ENCODE data around the gene AMZ2.
"Not testable (repeated sequence)": the region's sequence is repeated elsewhere in the genome, so short reads cannot be mapped to it uniquely, and the experiment has no call there.

Gene AMZ2

DNA sequence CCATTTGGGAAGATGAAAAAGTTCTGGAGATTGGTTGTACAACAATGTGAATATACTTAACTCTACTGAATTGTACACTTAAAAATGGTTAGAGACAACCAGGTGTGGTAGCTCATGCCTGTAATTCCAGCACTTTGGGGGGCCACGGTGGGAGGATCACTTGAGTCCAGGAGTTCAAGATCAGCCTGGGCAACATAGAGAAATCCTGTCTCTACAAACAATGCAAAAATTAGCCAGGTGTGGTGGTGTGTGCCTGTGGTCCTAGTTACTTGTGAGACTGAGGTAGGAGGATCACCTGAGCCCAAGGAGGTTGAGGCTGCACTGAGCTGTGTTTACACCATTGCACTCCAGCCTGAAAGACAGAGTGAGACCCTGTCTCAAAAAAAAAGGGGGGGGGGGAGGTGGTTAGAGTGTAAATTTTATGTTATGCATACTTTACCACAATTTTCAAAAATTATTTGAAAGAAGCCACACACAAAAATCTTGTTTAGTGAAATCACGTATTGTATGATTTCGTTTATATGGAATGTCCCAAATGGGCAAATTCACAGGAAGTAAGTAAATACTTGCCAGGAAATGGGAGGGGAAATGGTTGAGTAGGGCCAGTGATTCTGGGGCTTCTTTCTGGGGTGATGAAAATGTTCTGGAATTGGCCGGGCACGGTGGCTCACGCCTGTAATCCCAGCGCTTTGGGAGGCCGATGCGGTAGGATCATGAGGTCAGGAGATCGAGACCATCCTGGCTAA is 37.1 kb upstream of the AMZ2 start:
- Histone ChIP-seq H4K20me1 (ENCODE audit: insufficient read depth, low read length) (no peaks in the 10 kb centered on the region), H3K9me3 (ENCODE audit: insufficient read depth, low read length) (no peaks in the 10 kb centered on the region), H3K4me1 (ENCODE audit: low read length) (peaks cover 16% of the 10 kb centered on the region), H3K36me3 (replicated peaks; ENCODE audit: low read depth, low read length) (peaks cover 5% of the 10 kb centered on the region), H3K79me2 (ENCODE audit: low read length) (peaks cover 20% of the 10 kb centered on the region), H3K27me3 (ENCODE audit: low read depth, low read length) (no peaks in the 10 kb centered on the region), H3K27ac (ENCODE audit: low read length) (no peak overlapping the region), H2AFZ (ENCODE audit: low read depth, low read length) (no peak overlapping the region), H3K4me2 (ENCODE audit: low read length) (no peak overlapping the region), H3K4me3 (ENCODE audit: low read length) (no peak overlapping the region), H3K9ac (ENCODE audit: low read length) (no peak overlapping the region)
- TF ChIP-seq EZH2phosphoT487 (IDR thresholded peaks at IDR 0.05; ENCODE audit: low read depth) (no peak), CTCF (IDR thresholded peaks at IDR 0.05; ENCODE audit: low read depth, low read length) (no peak)

GRCh38 chr17:68213428-68214411 is 34.1 kb upstream of the AMZ2 start:
- H3K79me2 ChIP-seq (ENCODE audit: low read length); H3K4me1 ChIP-seq (ENCODE audit: low read length); H3K9ac ChIP-seq (ENCODE audit: low read length); H3K9me3 ChIP-seq (ENCODE audit: insufficient read depth, low read length); H4K20me1 ChIP-seq (ENCODE audit: insufficient read depth, low read length); H3K27me3 ChIP-seq (ENCODE audit: low read depth, low read length); H2AFZ ChIP-seq (ENCODE audit: low read depth, low read length); H3K27ac ChIP-seq (ENCODE audit: low read length); H3K4me3 ChIP-seq (ENCODE audit: low read length); H3K36me3 ChIP-seq (replicated peaks; ENCODE audit: low read depth, low read length): not testable (repeated sequence)
- H3K4me2 ChIP-seq (ENCODE audit: low read length), result peak overlapping the region; percentile 9; the same call in 1 of the 2 replicates

DNA sequence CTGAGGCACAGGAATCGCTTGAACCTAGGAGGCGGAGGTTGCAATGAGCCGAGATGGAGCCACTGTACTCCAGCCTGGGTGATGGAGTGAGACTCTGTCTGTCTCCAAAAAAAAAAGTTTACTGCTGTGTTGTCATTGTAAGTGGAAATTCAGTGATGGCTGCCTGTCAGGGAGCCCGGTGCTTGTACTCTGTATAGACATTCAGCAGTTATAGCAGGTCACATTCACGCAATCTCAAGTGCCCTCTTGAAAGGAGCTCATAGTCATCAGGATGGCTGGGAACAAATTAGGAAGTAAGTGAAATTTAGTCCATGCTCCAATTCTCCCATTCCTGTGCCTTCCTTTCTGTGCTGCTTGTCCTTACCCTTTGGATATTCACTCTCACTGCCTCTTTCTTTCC is 32.4 kb upstream of the AMZ2 start:
- H3K27me3 ChIP-seq (ENCODE audit: low read depth, low read length); H2AFZ ChIP-seq (ENCODE audit: low read depth, low read length); H3K4me3 ChIP-seq (ENCODE audit: low read length); H3K9me3 ChIP-seq (ENCODE audit: insufficient read depth, low read length); H3K9ac ChIP-seq (ENCODE audit: low read length); H3K4me1 ChIP-seq (ENCODE audit: low read length); H3K4me2 ChIP-seq (ENCODE audit: low read length); H3K79me2 ChIP-seq (ENCODE audit: low read length); H3K36me3 ChIP-seq (replicated peaks; ENCODE audit: low read depth, low read length); H4K20me1 ChIP-seq (ENCODE audit: insufficient read depth, low read length); H3K27ac ChIP-seq (ENCODE audit: low read length): not testable (repeated sequence)

GRCh38 chr17:68219429-68219828 is 28.4 kb upstream of the AMZ2 start:
- H3K4me2 ChIP-seq (ENCODE audit: low read length); H4K20me1 ChIP-seq (ENCODE audit: insufficient read depth, low read length); H3K9me3 ChIP-seq (ENCODE audit: insufficient read depth, low read length); H3K36me3 ChIP-seq (replicated peaks; ENCODE audit: low read depth, low read length); H3K9ac ChIP-seq (ENCODE audit: low read length); H3K27ac ChIP-seq (ENCODE audit: low read length); H3K4me1 ChIP-seq (ENCODE audit: low read length); H3K79me2 ChIP-seq (ENCODE audit: low read length); H3K4me3 ChIP-seq (ENCODE audit: low read length); H2AFZ ChIP-seq (ENCODE audit: low read depth, low read length); H3K27me3 ChIP-seq (ENCODE audit: low read depth, low read length): not testable (repeated sequence)

GRCh38 chr17:68220186-68220585 is 27.7 kb upstream of the AMZ2 start:
- H3K4me1 ChIP-seq (ENCODE audit: low read length); H2AFZ ChIP-seq (ENCODE audit: low read depth, low read length); H3K27ac ChIP-seq (ENCODE audit: low read length); H3K4me2 ChIP-seq (ENCODE audit: low read length); H3K9me3 ChIP-seq (ENCODE audit: insufficient read depth, low read length); H3K4me3 ChIP-seq (ENCODE audit: low read length); H3K36me3 ChIP-seq (replicated peaks; ENCODE audit: low read depth, low read length); H3K9ac ChIP-seq (ENCODE audit: low read length); H3K79me2 ChIP-seq (ENCODE audit: low read length); H4K20me1 ChIP-seq (ENCODE audit: insufficient read depth, low read length); H3K27me3 ChIP-seq (ENCODE audit: low read depth, low read length): not testable (repeated sequence)

- H3K9me3 ChIP-seq (ENCODE audit: insufficient read depth, low read length); H3K79me2 ChIP-seq (ENCODE audit: low read length); H4K20me1 ChIP-seq (ENCODE audit: insufficient read depth, low read length); H3K36me3 ChIP-seq (replicated peaks; ENCODE audit: low read depth, low read length); H2AFZ ChIP-seq (ENCODE audit: low read depth, low read length); H3K27ac ChIP-seq (ENCODE audit: low read length); H3K4me3 ChIP-seq (ENCODE audit: low read length); H3K27me3 ChIP-seq (ENCODE audit: low read depth, low read length); H3K4me2 ChIP-seq (ENCODE audit: low read length); H3K4me1 ChIP-seq (ENCODE audit: low read length); H3K9ac ChIP-seq (ENCODE audit: low read length): not testable (repeated sequence)
These were observed 27.1 kb upstream of the AMZ2 start for GRCh38 chr17:68220786-68221185.

All from OCI-LY3 (cell line).